HG02840 (cell line): ENCODE data around the gene ARID1B.

Experiments used
- ATAC-seq: cut with Tn5 transposase; IDR thresholded peaks from one replicate; pipeline ENCODE4 v1.9.1; 2021; ENCODE audit warnings: mild to moderate bottlenecking, moderate library complexity, moderate number of reproducible peaks; ENCODE audit not compliant: unreplicated experiment, low FRiP score

ARID1B gene

GRCh38 chr6:157226026-157226625 is 448.9 kb downstream of the ARID1B start:
- ATAC-seq = no peak

GRCh38 chr6:157226761-157227160 is 449.6 kb downstream of the ARID1B start:
- ATAC-seq = no peak

GRCh38 chr6:157227202-157228166 is 450.3 kb downstream of the ARID1B start:
- ATAC-seq = no peak

GRCh38 chr6:157228426-157229131 is 451.4 kb downstream of the ARID1B start:
- ATAC-seq = no peak

GRCh38 chr6:157229132-157229618 is 452.0 kb downstream of the ARID1B start:
- ATAC-seq = no peak

- no peak for ATAC-seq
These were observed 452.5 kb downstream of the ARID1B start for GRCh38 chr6:157229713-157230112.

- ATAC-seq = no peak
These were observed 453.7 kb downstream of the ARID1B start for GRCh38 chr6:157230910-157231309.

- ATAC-seq = no peak
These were observed 455.1 kb downstream of the ARID1B start for GRCh38 chr6:157232161-157232895.

- no peak for ATAC-seq
These were observed 456.0 kb downstream of the ARID1B start for GRCh38 chr6:157233156-157233555.

GRCh38 chr6:157233686-157234085 is 456.5 kb downstream of the ARID1B start:
- ATAC-seq = no peak

GRCh38 chr6:157235600-157236039 is 458.4 kb downstream of the ARID1B start:
- ATAC-seq = no peak

- ATAC-seq = no peak
These were observed 459.0 kb downstream of the ARID1B start for GRCh38 chr6:157236040-157236725.

GRCh38 chr6:157238346-157238745 is 461.2 kb downstream of the ARID1B start:
- no peak for ATAC-seq

GRCh38 chr6:157239148-157239547 is 462.0 kb downstream of the ARID1B start:
- ATAC-seq = no peak

GRCh38 chr6:157239671-157240058 is 462.5 kb downstream of the ARID1B start:
- ATAC-seq = no peak

- ATAC-seq = no peak
These were observed 463.1 kb downstream of the ARID1B start for GRCh38 chr6:157240059-157240959.

- ATAC-seq = no peak
These were observed 463.8 kb downstream of the ARID1B start for GRCh38 chr6:157240960-157241311.

GRCh38 chr6:157242791-157243190 is 465.6 kb downstream of the ARID1B start:
- ATAC-seq = no peak

GRCh38 chr6:157244175-157244574 is 467.0 kb downstream of the ARID1B start:
- no peak for ATAC-seq
